ENCODE measurements around the gene FRAS1.

Gene FRAS1

GRCh38 chr4:78542373-78542772, 485.2 kb downstream of the FRAS1 start:
- DNase-seq (no peak), ATAC-seq (ENCODE audit: insufficient read depth, low read depth) (no peak)
- Histone ChIP-seq H3K4me3 (ENCODE audit: low read depth in 1 of 2, low read length in 2 of 2) (no peak overlapping the region), H2AFZ (ENCODE audit: low read depth, low read length) (no peak overlapping the region), H3K9ac (ENCODE audit: low read depth, low read length) (no peak overlapping the region), H3K27ac (ENCODE audit: low read length) (no peak overlapping the region), H3K79me2 (ENCODE audit: insufficient read depth, low read length) (no peaks in the 10 kb centered on the region), H4K20me1 (ENCODE audit: insufficient read depth, low read length) (no peaks in the 10 kb centered on the region), H3K4me1 (ENCODE audit: insufficient read depth, low read length) (no peaks in the 10 kb centered on the region), H3K4me2 (ENCODE audit: insufficient read depth, low read length) (no peak overlapping the region), H3K27me3 (ENCODE audit: insufficient read depth, low read length, poor library complexity) (no peaks in the 10 kb centered on the region), H3K36me3 (ENCODE audit: insufficient read depth, low read length) (no peaks in the 10 kb centered on the region), H3K9me3 (ENCODE audit: insufficient read depth, low read length, severe bottlenecking) (no peaks in the 10 kb centered on the region)
- TF ChIP-seq CTCF (IDR thresholded peaks at IDR 0.05; ENCODE audit: borderline replicate concordance, extremely low read depth, low read length, poor library complexity, severe bottlenecking) (no peak), EZH2 (IDR thresholded peaks at IDR 0.05; ENCODE audit: borderline replicate concordance, low read depth, low read length, severe bottlenecking) (no peak)

GRCh38 chr4:78543424-78544125, 486.5 kb downstream of the FRAS1 start:
- H4K20me1 ChIP-seq (ENCODE audit: insufficient read depth, low read length), result no peaks in the 10 kb centered on the region
- ATAC-seq (ENCODE audit: insufficient read depth, low read depth), result no peak
- H3K9ac ChIP-seq (ENCODE audit: low read depth, low read length), result no peak overlapping the region
- no peaks in the 10 kb centered on the region for H3K9me3 ChIP-seq (ENCODE audit: insufficient read depth, low read length, severe bottlenecking)
- no peak overlapping the region for H3K4me2 ChIP-seq (ENCODE audit: insufficient read depth, low read length)
- no peaks in the 10 kb centered on the region for H3K36me3 ChIP-seq (ENCODE audit: insufficient read depth, low read length)
- no peak overlapping the region for H3K27ac ChIP-seq (ENCODE audit: low read length)
- no peak overlapping the region for H3K4me3 ChIP-seq (ENCODE audit: low read depth in 1 of 2, low read length in 2 of 2)
- no peak for DNase-seq
- no peaks in the 10 kb centered on the region for H3K27me3 ChIP-seq (ENCODE audit: insufficient read depth, low read length, poor library complexity)
- no peaks in the 10 kb centered on the region for H3K79me2 ChIP-seq (ENCODE audit: insufficient read depth, low read length)
- TF ChIP-seq CTCF (IDR thresholded peaks at IDR 0.05; ENCODE audit: borderline replicate concordance, extremely low read depth, low read length, poor library complexity, severe bottlenecking) (no peak), EZH2 (IDR thresholded peaks at IDR 0.05; ENCODE audit: borderline replicate concordance, low read depth, low read length, severe bottlenecking) (no peak)
- H2AFZ ChIP-seq (ENCODE audit: low read depth, low read length), result no peak overlapping the region
- no peaks in the 10 kb centered on the region for H3K4me1 ChIP-seq (ENCODE audit: insufficient read depth, low read length)

DNA sequence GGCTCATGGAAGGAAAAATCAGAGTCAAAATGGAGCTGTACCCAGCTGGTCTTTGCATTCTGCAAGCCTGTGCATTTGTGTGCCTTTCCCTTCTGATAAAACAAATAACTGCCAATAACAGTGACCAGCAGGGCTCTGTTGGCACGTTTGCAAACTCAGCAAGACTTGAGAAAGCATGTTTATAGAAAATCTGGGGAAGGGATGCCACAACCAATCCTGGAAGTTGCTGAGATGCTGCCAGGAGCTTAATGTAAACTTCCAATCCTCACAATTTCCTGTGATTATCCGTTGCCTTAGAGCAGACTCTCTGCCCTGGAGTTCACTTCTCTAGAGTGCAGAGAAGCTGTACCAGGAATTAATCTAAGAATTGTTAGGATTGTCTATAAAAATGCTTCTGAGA, 487.6 kb downstream of the FRAS1 start:
- Histone ChIP-seq H3K27ac (ENCODE audit: low read length) (no peak overlapping the region), H3K9me3 (ENCODE audit: insufficient read depth, low read length, severe bottlenecking) (no peaks in the 10 kb centered on the region), H3K27me3 (ENCODE audit: insufficient read depth, low read length, poor library complexity) (no peaks in the 10 kb centered on the region), H3K4me1 (ENCODE audit: insufficient read depth, low read length) (no peaks in the 10 kb centered on the region), H3K9ac (ENCODE audit: low read depth, low read length) (no peak overlapping the region), H3K4me3 (ENCODE audit: low read depth in 1 of 2, low read length in 2 of 2) (no peak overlapping the region), H3K4me2 (ENCODE audit: insufficient read depth, low read length) (no peak overlapping the region), H3K79me2 (ENCODE audit: insufficient read depth, low read length) (no peaks in the 10 kb centered on the region), H2AFZ (ENCODE audit: low read depth, low read length) (no peak overlapping the region), H3K36me3 (ENCODE audit: insufficient read depth, low read length) (no peaks in the 10 kb centered on the region), H4K20me1 (ENCODE audit: insufficient read depth, low read length) (no peaks in the 10 kb centered on the region)
- TF ChIP-seq CTCF (IDR thresholded peaks at IDR 0.05; ENCODE audit: borderline replicate concordance, extremely low read depth, low read length, poor library complexity, severe bottlenecking), result no peak
- TF ChIP-seq EZH2 (IDR thresholded peaks at IDR 0.05; ENCODE audit: borderline replicate concordance, low read depth, low read length, severe bottlenecking), result no peak
- ATAC-seq (ENCODE audit: insufficient read depth, low read depth), result no peak
- no peak for DNase-seq

Measured in DND-41 (cell line).